ENCODE data around the gene CRNN. TPM values are rescaled to one million over a fixed set of nuclear protein-coding genes. Genes with fewer than 3 reads are reported as not detected.

Gene CRNN
- total and polyA plus RNA-seq, 2 experiments from 2014 or later, result not detected

DNA sequence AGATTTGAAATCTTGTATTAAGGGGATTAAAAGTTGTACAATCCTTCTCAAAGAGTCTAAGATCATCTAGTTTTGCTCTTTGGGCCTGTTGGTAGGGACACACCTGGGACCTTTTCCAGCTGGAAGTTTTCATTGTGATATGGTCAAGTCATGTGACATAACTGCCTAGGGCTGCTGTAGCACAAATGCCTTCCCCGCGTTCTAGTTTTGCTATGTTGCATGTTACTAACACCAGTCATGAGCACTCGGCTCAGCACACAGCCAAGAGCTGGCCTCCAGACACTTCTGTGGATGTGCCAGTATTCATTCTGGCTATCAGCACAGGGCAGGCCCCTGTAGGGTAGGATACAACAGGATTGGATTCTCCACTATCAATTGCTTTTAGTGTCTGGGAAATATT, 39.6 kb downstream of the CRNN start (continued):
- TF ChIP-seq, protein P1, sequence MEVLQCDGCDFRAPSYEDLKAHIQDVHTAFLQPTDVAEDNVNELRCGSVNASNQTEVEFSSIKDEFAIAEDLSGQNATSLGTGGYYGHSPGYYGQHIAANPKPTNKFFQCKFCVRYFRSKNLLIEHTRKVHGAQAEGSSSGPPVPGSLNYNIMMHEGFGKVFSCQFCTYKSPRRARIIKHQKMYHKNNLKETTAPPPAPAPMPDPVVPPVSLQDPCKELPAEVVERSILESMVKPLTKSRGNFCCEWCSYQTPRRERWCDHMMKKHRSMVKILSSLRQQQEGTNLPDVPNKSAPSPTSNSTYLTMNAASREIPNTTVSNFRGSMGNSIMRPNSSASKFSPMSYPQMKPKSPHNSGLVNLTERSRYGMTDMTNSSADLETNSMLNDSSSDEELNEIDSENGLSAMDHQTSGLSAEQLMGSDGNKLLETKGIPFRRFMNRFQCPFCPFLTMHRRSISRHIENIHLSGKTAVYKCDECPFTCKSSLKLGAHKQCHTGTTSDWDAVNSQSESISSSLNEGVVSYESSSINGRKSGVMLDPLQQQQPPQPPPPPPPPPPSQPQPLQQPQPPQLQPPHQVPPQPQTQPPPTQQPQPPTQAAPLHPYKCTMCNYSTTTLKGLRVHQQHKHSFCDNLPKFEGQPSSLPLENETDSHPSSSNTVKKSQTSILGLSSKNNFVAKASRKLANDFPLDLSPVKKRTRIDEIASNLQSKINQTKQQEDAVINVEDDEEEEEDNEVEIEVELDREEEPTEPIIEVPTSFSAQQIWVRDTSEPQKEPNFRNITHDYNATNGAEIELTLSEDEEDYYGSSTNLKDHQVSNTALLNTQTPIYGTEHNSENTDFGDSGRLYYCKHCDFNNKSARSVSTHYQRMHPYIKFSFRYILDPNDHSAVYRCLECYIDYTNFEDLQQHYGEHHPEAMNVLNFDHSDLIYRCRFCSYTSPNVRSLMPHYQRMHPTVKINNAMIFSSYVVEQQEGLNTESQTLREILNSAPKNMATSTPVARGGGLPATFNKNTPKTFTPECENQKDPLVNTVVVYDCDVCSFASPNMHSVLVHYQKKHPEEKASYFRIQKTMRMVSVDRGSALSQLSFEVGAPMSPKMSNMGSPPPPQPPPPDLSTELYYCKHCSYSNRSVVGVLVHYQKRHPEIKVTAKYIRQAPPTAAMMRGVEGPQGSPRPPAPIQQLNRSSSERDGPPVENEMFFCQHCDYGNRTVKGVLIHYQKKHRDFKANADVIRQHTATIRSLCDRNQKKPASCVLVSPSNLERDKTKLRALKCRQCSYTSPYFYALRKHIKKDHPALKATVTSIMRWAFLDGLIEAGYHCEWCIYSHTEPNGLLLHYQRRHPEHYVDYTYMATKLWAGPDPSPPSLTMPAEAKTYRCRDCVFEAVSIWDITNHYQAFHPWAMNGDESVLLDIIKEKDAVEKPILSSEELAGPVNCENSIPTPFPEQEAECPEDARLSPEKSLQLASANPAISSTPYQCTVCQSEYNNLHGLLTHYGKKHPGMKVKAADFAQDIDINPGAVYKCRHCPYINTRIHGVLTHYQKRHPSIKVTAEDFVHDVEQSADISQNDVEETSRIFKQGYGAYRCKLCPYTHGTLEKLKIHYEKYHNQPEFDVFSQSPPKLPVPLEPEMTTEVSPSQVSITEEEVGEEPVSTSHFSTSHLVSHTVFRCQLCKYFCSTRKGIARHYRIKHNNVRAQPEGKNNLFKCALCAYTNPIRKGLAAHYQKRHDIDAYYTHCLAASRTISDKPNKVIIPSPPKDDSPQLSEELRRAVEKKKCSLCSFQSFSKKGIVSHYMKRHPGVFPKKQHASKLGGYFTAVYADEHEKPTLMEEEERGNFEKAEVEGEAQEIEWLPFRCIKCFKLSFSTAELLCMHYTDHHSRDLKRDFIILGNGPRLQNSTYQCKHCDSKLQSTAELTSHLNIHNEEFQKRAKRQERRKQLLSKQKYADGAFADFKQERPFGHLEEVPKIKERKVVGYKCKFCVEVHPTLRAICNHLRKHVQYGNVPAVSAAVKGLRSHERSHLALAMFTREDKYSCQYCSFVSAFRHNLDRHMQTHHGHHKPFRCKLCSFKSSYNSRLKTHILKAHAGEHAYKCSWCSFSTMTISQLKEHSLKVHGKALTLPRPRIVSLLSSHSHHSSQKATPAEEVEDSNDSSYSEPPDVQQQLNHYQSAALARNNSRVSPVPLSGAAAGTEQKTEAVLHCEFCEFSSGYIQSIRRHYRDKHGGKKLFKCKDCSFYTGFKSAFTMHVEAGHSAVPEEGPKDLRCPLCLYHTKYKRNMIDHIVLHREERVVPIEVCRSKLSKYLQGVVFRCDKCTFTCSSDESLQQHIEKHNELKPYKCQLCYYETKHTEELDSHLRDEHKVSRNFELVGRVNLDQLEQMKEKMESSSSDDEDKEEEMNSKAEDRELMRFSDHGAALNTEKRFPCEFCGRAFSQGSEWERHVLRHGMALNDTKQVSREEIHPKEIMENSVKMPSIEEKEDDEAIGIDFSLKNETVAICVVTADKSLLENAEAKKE (CRISPR knock-in tag; IDR thresholded peaks at IDR 0.05), result no peak
- TF ChIP-seq STAT1 (IDR thresholded peaks at IDR 0.05; ENCODE audit: unreplicated experiment) (no peak), ZNF331 (CRISPR knock-in tag; IDR thresholded peaks at IDR 0.05; ENCODE audit: low read depth) (no peak), ZNF114 (CRISPR knock-in tag; IDR thresholded peaks at IDR 0.05) (no peak)
- TF ChIP-seq, protein P2, sequence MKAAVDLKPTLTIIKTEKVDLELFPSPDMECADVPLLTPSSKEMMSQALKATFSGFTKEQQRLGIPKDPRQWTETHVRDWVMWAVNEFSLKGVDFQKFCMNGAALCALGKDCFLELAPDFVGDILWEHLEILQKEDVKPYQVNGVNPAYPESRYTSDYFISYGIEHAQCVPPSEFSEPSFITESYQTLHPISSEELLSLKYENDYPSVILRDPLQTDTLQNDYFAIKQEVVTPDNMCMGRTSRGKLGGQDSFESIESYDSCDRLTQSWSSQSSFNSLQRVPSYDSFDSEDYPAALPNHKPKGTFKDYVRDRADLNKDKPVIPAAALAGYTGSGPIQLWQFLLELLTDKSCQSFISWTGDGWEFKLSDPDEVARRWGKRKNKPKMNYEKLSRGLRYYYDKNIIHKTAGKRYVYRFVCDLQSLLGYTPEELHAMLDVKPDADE (IDR thresholded peaks at IDR 0.05), result no peak

DNA sequence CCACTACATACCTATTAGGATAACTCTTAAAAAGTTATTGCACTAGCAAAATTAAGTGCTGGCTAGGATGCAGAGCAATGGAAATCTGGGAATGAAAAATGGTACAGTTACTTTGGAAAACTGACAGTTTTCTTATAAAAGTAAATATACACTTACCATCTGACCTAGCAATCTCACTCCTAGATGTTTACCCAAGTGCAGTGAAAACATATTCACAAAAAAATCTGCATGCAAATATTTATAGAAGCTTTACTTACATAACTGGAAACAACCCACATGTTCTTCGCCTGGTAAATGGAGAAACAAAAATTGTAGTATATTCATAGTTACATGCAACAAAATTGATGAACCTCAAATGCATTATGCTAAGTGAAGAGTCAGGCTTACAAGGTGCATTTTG, 41.4 kb downstream of the CRNN start:
- Histone ChIP-seq H3K4me2 (no peak overlapping the region), H2AFZ (no peak overlapping the region), H3K4me3 (no peak overlapping the region), H3K27me3 (ENCODE audit: insufficient read depth) (no peaks in the 10 kb centered on the region), H3K9me2 (ENCODE audit: insufficient read depth) (no peaks in the 10 kb centered on the region), H3K36me3 (ENCODE audit: insufficient read depth) (no peaks in the 10 kb centered on the region), H3F3A (replicated peaks; ENCODE audit: low read depth) (no peaks in the 10 kb centered on the region), H3K27ac (ENCODE audit: low read depth) (no peak overlapping the region), H4K20me1 (replicated peaks; ENCODE audit: insufficient read depth) (no peaks in the 10 kb centered on the region), H3K79me2 (replicated peaks; ENCODE audit: insufficient read depth) (no peaks in the 10 kb centered on the region), H3K4me1 (ENCODE audit: insufficient read depth) (no peaks in the 10 kb centered on the region)
- ATAC-seq (no peak), DNase-seq (ENCODE audit: low spot score) (no peak)
- Mint-ChIP-seq H3K27me3 (ENCODE audit: insufficient read depth, low read depth, poor library complexity) (no peaks in the 10 kb centered on the region), H3K4me1 (no peaks in the 10 kb centered on the region), H3K36me3 (ENCODE audit: low read depth) (peaks cover 3% of the 10 kb centered on the region; the same call in 1 of the 3 replicates), H3K4me3 (no peak overlapping the region), H3K9me3 (peaks cover 11% of the 10 kb centered on the region; the same call in 2 of the 3 replicates), H3K27ac (no peak overlapping the region)
- no peak for TF ChIP-seq ZNF114 (CRISPR knock-in tag; IDR thresholded peaks at IDR 0.05)
- TF ChIP-seq ZNF331 (CRISPR knock-in tag; IDR thresholded peaks at IDR 0.05; ENCODE audit: low read depth), result no peak
- no peak for TF ChIP-seq CREB1 (CRISPR knock-in tag; IDR thresholded peaks at IDR 0.05; ENCODE audit: low read depth)
- TF ChIP-seq, protein P1 (CRISPR knock-in tag; IDR thresholded peaks at IDR 0.05), result no peak
- no peak for TF ChIP-seq EZH2 (IDR thresholded peaks at IDR 0.05; ENCODE audit: low read depth, unreplicated experiment)
